ENCODE data around the gene KIF26B.

The KIF26B gene

GRCh38 chr1:245407983-245408382 lies 253.2 kb downstream of the KIF26B start:
- no peak for TF ChIP-seq CTCF (conservative IDR thresholded peaks at IDR 0.05)
- no peak overlapping the region for H3K27ac ChIP-seq

- no peak for TF ChIP-seq CTCF (conservative IDR thresholded peaks at IDR 0.05)
Observed at GRCh38 chr1:245409341-245410195, 254.8 kb downstream of the KIF26B start.

GRCh38 chr1:245411245-245412036 lies 256.7 kb downstream of the KIF26B start:
- TF ChIP-seq CTCF (conservative IDR thresholded peaks at IDR 0.05): no peak
- peak overlapping the region; percentile 14; the same call in 1 of the 2 replicates for H3K27ac ChIP-seq

More at GRCh38 chr1:245409341-245410195, 254.8 kb downstream of the KIF26B start:
- peak overlapping the region; percentile 19; the same call in 1 of the 2 replicates for H3K27ac ChIP-seq

- TF ChIP-seq CTCF (conservative IDR thresholded peaks at IDR 0.05): no peak
- H3K27ac ChIP-seq: peak overlapping the region; percentile 14; the same call in 1 of the 2 replicates
Observed at GRCh38 chr1:245412306-245412705, 257.5 kb downstream of the KIF26B start.

GRCh38 chr1:245416781-245417180 lies 262.0 kb downstream of the KIF26B start:
- no peak for TF ChIP-seq CTCF (conservative IDR thresholded peaks at IDR 0.05)

GRCh38 chr1:245418077-245418476 lies 263.3 kb downstream of the KIF26B start:
- no peak for TF ChIP-seq CTCF (conservative IDR thresholded peaks at IDR 0.05)
- H3K27ac ChIP-seq: no peak overlapping the region

More at GRCh38 chr1:245416781-245417180, 262.0 kb downstream of the KIF26B start:
- no peak overlapping the region for H3K27ac ChIP-seq

- no peak for TF ChIP-seq CTCF (conservative IDR thresholded peaks at IDR 0.05)
- no peak overlapping the region for H3K27ac ChIP-seq
Observed at GRCh38 chr1:245419461-245419978, 264.7 kb downstream of the KIF26B start.

Measured in VCaP (cell line).